ENCODE data around the gene ASB18.

DNA sequence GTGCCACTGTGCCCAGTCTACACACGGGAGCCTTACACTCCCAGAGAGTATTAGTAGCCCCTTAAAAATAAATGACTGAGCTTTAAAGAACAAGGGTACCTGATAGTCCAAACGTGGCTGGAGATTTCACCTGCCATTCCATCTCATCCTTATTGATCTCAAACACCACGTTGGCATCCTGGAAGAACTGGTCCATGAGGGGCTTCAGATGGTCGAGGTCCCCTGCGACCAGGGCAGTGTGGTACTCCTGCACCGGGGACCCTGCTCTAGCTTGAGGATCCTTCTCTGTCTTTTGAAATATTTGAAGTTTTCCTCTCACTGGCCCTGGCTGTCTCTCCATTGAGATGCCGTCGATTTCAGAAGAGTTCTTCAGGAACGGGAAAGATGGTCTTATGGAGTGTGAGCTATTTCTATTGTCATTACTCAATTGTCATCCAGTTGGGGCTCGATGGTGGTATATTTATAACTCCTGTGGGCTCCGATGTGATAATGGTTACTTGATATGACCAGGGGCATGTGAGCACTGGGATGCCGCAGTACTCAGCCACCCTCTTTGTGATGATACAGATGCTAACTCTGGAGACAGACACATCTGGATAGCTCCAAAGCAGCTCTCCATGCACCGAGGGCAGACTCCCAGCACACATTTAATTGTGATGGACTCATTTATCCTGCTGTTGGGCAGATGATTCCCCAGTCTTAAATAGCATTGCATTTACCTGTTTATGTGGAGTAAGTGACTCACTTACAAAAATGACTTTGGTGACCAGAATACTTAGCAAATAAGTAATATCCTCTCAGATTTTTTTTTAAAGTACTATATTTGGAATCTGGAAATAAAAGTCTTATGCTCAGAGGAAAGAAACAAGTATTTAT, 22.8 kb downstream of the ASB18 start:
- TF ChIP-seq EZH2 (IDR thresholded peaks at IDR 0.05; ENCODE audit: borderline replicate concordance, low read length) = no peak
- TF ChIP-seq, protein P1, sequence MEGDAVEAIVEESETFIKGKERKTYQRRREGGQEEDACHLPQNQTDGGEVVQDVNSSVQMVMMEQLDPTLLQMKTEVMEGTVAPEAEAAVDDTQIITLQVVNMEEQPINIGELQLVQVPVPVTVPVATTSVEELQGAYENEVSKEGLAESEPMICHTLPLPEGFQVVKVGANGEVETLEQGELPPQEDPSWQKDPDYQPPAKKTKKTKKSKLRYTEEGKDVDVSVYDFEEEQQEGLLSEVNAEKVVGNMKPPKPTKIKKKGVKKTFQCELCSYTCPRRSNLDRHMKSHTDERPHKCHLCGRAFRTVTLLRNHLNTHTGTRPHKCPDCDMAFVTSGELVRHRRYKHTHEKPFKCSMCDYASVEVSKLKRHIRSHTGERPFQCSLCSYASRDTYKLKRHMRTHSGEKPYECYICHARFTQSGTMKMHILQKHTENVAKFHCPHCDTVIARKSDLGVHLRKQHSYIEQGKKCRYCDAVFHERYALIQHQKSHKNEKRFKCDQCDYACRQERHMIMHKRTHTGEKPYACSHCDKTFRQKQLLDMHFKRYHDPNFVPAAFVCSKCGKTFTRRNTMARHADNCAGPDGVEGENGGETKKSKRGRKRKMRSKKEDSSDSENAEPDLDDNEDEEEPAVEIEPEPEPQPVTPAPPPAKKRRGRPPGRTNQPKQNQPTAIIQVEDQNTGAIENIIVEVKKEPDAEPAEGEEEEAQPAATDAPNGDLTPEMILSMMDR (IDR thresholded peaks at IDR 0.05; ENCODE audit: low read length) = no peak

Data from OCI-LY1 (cell line).